Measurements from ENCODE around the gene HBA1. TPM values are rescaled to one million over a fixed set of nuclear protein-coding genes. Genes with fewer than 3 reads are reported as not detected.

Gene HBA1
- total RNA-seq, 4 donors from 2014 or later, result 72.4 to 906 (median 98.6) TPM; not detected in 1

DNA sequence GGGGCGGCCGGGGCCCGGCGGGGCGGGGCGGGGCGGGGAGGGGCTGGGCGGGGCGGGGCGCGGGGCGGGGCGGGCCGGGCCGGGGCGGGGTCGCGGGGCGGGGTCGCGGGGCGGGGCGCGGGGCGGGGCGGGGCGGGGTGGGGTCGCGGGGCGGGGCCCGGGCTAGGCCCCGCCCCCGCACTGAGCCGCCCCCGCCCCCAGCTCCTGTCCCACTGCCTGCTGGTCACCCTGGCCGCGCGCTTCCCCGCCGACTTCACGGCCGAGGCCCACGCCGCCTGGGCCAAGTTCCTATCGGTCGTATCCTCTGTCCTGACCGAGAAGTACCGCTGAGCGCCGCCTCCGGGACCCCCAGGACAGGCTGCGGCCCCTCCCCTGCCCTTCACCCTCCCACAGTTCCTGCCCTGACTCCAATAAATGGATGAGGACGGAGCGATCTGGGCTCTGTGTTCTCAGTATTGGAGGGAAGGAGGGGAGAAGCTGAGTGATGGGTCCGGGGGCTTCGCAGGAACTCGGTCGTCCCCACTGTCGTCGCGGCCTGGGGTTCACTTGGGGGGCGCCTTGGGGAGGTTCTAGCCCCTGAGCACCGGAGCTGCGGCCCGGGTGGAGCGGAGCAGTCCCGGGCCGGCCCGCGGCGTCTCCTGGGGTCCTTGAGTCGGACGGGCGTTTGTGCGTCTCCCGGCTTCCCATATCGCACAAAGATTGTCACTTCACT lies 11.5 kb upstream of the HBA1 start:
- TF ChIP-seq CTCF (IDR thresholded peaks at IDR 0.05) (no peak), POLR2A (IDR thresholded peaks at IDR 0.05; ENCODE audit: low read depth) (no peak), POLR2AphosphoS5 (IDR thresholded peaks at IDR 0.05) (no peak), EP300 (IDR thresholded peaks at IDR 0.05) (no peak)

DNA sequence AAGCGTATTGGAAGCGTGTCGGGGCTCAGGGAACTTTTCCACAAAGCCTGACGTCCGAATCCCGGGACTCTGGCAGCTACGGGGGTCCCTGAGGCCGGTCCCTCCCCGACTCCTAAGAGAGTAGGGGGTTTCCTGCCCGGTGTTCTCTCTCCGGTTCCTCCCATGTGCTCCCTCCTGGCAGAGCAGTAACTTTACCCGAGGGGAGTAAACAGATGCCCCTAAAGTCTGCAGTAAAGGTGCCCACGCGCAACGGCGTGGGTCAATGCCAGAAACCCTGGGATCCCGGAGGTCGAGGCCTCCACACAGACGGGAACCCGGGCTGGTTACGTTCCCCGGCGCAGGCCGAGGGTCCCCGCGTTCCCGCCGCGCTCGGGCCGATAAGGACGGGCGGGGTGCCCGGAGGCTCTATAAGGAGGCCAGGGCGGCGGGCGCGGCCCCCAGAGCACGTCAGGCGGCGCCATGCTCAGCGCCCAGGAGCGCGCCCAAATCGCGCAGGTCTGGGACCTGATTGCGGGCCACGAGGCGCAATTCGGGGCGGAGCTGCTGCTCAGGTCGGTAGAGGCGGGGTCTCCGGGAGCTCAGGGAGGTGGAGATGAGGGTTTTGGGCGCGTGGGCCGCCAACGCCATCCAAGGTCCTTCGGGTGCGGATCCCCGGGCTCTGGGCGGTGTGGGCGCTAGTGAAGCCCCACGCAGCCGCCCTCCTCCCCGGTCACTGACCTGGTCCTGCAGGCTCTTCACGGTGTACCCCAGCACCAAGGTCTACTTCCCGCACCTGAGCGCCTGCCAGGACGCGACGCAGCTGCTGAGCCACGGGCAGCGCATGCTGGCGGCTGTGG lies 10.7 kb upstream of the HBA1 start, which contains the start of gene HBM:
TSS of gene HBM (plus strand) at position 440 of the 836 bp plus-strand sequence. CDS start at position 460, 20 bp downstream.
- peaks cover 10 to 89% (median 47%) of the 10 kb centered on the region in 4 donors for H3K27me3 ChIP-seq
- intact Hi-C loops (cut with DNase I), result no loop called here
- TF ChIP-seq POLR2AphosphoS5 (IDR thresholded peaks at IDR 0.05), result no peak
- no peak for TF ChIP-seq CTCF (IDR thresholded peaks at IDR 0.05)
- TF ChIP-seq EP300 (IDR thresholded peaks at IDR 0.05), result no peak
- TF ChIP-seq POLR2A (IDR thresholded peaks at IDR 0.05; ENCODE audit: low read depth), result no peak
- no peaks in the 10 kb centered on the region for H3K9me3 ChIP-seq
- no peak within 1 kb of the TSS for H3K27ac ChIP-seq (replicated peaks in 1 of 4)
- no peak for DNase-seq (ENCODE audit: extremely low spot score)
- WGBS, result 5% methylated on average over 23 of the region's 75 CpGs
- H3K36me3 ChIP-seq, result no peaks in the 10 kb centered on the region
- H3K4me1 ChIP-seq, result peaks cover 19 to 21% (median 20%) of the 10 kb centered on the region in 4 donors
- peak within 1 kb of the TSS in 3 of 4 donors; percentile 17 to 31 (median 25) for H3K4me3 ChIP-seq

More for the DNA sequence above, 11.5 kb upstream of the HBA1 start:
- peaks cover 19 to 21% (median 20%) of the 10 kb centered on the region in 4 donors for H3K4me1 ChIP-seq
- no peak for DNase-seq (ENCODE audit: extremely low spot score)
- no peaks in the 10 kb centered on the region for H3K36me3 ChIP-seq
- H3K9me3 ChIP-seq, result no peaks in the 10 kb centered on the region
- peaks cover 10 to 87% (median 43%) of the 10 kb centered on the region in 4 donors for H3K27me3 ChIP-seq
- peak overlapping the region in 3 of 4 donors; percentile 17 to 30 (median 25) for H3K4me3 ChIP-seq
- intact Hi-C loops (cut with DNase I), result no loop called here
- H3K27ac ChIP-seq (replicated peaks in 1 of 4), result no peak overlapping the region
- no CpG with 5 or more reads among the region's 77 CpGs for WGBS

DNA sequence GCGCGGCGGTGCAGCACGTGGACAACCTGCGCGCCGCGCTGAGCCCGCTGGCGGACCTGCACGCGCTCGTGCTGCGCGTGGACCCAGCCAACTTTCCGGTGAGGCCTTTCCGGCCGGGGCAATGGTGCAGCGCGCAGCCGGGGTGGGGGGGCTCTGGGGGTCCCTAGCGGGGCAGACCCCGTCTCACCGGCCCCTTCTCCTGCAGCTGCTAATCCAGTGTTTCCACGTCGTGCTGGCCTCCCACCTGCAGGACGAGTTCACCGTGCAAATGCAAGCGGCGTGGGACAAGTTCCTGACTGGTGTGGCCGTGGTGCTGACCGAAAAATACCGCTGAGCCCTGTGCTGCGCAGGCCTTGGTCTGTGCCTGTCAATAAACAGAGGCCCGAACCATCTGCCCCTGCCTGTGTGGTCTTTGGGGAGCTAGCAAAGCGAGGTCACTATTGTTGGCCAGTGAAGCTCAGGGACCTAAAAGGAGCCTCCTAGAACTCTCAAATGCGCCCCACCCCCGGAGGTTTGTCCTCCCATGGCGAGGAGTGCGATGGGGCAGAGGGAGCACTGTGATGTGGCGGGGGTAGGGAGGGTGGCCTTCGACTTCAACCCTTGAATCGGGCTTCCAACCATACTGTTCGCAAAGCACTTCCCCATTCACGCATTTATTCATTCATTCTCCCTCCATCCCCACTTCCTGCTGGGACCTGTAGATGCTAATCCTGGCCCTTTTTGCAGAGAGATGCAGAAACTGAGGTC lies 9.9 kb upstream of the HBA1 start:
- no peaks in the 10 kb centered on the region for H3K36me3 ChIP-seq
- H3K27me3 ChIP-seq, result peaks cover 10 to 89% (median 52%) of the 10 kb centered on the region in 4 donors

More for the DNA sequence above, 9.9 kb upstream of the HBA1 start:
- Histone ChIP-seq H3K4me1 (peaks cover 19 to 21% (median 20%) of the 10 kb centered on the region in 4 donors), H3K4me3 (peak overlapping the region in 3 of 4 donors; percentile 17 to 31 (median 25)), H3K27ac (replicated peaks in 1 of 4) (no peak overlapping the region), H3K9me3 (no peaks in the 10 kb centered on the region)
- 8% methylated on average over 18 of the region's 45 CpGs for WGBS
- no peak for DNase-seq (ENCODE audit: extremely low spot score)
- intact Hi-C loops (cut with DNase I), result no loop called here
- no peak for TF ChIP-seq EP300 (IDR thresholded peaks at IDR 0.05)
- TF ChIP-seq POLR2A (IDR thresholded peaks at IDR 0.05; ENCODE audit: low read depth), result no peak
- TF ChIP-seq POLR2AphosphoS5 (IDR thresholded peaks at IDR 0.05), result no peak
- no peak for TF ChIP-seq CTCF (IDR thresholded peaks at IDR 0.05)
